WI38 (cell line): ENCODE results near the gene SDHB.

ENCODE experiments used
- H3K4me3 ChIP-seq: 2 replicates; pipeline ENCODE4 v1.5.1; 2011; ENCODE audit warnings: low read depth, mild to moderate bottlenecking, control low read depth, low read length
- CTCF ChIP-seq: IDR thresholded peaks from 2 replicates; pipeline ENCODE4 v1.5.1; 2012; ENCODE audit warnings: low read depth, mild to moderate bottlenecking, control low read depth, low read length

The SDHB gene

DNA sequence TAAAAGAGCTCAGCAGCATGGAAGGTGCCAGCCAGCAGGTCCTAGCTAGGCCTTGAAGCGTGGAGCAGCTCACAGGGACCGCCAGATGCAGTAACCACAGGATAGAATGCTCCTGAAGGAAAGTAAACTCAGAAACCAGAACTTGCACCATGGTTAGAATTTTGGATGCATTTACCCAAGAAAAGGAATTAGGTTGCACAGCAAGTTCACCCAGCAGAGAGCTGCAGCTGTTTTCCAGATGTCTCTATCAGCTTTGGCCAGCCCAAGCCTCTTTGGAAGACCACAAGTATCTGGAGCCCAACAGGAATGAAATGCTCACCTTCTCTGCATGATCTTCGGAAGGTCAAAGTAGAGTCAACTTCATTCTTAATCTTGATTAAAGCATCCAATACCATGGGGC, 21.1 kb downstream of the SDHB start:
- TF ChIP-seq CTCF = no peak
- H3K4me3 ChIP-seq = no peak overlapping the region

DNA sequence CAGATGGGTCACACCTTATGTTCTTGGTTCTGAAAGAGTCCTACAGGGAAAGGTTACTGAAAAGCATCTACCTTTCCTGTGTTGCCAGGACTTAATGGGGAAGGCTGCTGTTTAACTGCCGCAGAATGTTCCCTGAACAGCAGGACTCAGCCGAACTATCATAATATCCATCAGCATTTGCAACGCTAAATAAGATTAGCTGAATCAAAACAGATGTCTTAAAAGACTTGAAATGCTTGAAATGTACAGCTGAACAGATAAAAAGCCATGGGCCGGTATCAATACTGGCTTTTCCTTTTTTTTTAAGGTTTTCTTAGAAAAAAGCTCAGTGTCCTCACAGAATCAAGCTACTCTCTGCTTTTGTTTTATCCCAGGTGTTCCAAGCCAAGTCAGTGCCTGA, 22.4 kb downstream of the SDHB start:
- no peak for TF ChIP-seq CTCF
- H3K4me3 ChIP-seq = no peak overlapping the region

GRCh38 chr1:17030206-17030605, 23.6 kb downstream of the SDHB start:
- H3K4me3 ChIP-seq = no peak overlapping the region

DNA sequence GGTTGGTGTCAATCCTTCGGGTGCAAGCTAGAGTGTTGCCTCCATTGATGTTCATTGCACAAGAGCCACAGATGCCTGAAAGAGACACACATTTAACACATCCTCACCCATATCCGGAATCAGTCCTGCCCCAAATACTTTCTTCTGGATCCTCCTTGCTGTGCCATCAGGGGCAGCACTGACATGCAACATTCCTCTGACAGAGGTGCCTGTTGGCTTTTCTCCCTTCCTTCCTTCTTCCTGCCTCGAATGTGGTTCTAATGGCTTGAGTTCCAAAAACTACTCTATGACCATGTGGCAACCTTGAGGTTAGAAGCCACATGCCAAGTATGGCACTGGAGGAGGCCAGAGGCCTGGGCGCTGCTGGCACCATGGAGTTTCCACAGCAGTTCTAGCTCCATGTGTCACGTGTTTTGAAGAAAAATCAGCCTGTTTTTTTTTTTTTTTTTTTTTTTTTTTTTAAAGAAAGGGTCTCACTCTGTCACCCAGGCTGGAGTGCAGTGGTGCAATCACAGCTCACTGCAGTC, 25.1 kb downstream of the SDHB start:
- TF ChIP-seq CTCF = no peak
- H3K4me3 ChIP-seq = no peak overlapping the region

More at GRCh38 chr1:17030206-17030605, 23.6 kb downstream of the SDHB start:
- TF ChIP-seq CTCF = no peak

GRCh38 chr1:17027900-17028299, 25.9 kb downstream of the SDHB start:
- TF ChIP-seq CTCF = no peak
- H3K4me3 ChIP-seq = no peak overlapping the region

DNA sequence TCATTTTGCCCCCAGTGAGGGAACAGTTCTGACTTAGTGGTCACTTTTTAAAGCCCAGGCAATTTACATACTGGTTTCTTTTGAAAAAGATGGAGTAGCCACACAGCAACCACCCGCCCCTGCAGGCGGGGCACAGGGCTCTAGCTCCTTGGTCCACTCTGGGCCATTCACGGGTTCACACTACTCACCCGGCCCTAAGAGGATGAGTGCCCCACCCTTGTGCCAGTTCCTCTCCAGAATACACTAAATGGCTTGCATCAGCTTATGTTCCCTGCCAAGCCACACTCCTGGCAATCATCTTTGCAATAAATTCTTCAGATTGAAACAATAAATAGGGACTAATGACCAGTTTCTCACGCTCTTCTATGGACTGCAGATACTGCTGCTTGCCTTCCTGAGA, 26.4 kb downstream of the SDHB start:
- no peak for TF ChIP-seq CTCF
- no peak overlapping the region for H3K4me3 ChIP-seq

GRCh38 chr1:17024721-17025120, 29.1 kb downstream of the SDHB start:
- H3K4me3 ChIP-seq = no peak overlapping the region
- no peak for TF ChIP-seq CTCF
